GM23338 (cell line): ENCODE data around the gene TMEM87B. TPM values are rescaled to one million over a fixed set of nuclear protein-coding genes. Genes with fewer than 3 reads are reported as not detected.

Source experiments
- ATAC-seq: fragments of 200-7000 bp; cut with Tn5 transposase; 3 replicates; pipeline ENCODE4 v1.9.1; 2020
- DNase-seq: peaks from one replicate; pipeline ENCODE4 v3.0.0-alpha.2; 2015; ENCODE audit warnings: low spot score
- H2AFZ ChIP-seq: fragments of 200-600 bp; sonication (generic); 2 replicates; pipeline ENCODE4 v1.8.0; 2016; ENCODE audit warnings: antibody characterized with exemption, mild to moderate bottlenecking, moderate library complexity
- H3F3A ChIP-seq: fragments of 200-600 bp; sonication (generic); replicated peaks from 2 replicates; pipeline ENCODE4 v1.8.0; 2017; ENCODE audit warnings: antibody characterized with exemption, mixed run types, low read depth
- H3K27ac ChIP-seq: fragments of 200-600 bp; sonication (generic); 2 replicates; pipeline ENCODE4 v1.6.1; 2016; ENCODE audit warnings: low read depth
- H3K27me3 ChIP-seq: fragments of 200-600 bp; sonication (generic); 2 replicates; pipeline ENCODE4 v1.8.0; 2016; ENCODE audit warnings: mild to moderate bottlenecking, mixed run types, moderate library complexity; ENCODE audit not compliant: insufficient read depth
- H3K36me3 ChIP-seq: fragments of 200-600 bp; sonication (generic); 2 replicates; pipeline ENCODE4 v1.8.0; 2016; ENCODE audit warnings: mild to moderate bottlenecking; ENCODE audit not compliant: insufficient read depth
- H3K4me1 ChIP-seq: fragments of 200-600 bp; sonication (generic); 2 replicates; pipeline ENCODE4 v1.8.0; 2016; ENCODE audit warnings: mild to moderate bottlenecking, moderate library complexity; ENCODE audit not compliant: insufficient read depth
- H3K4me2 ChIP-seq: fragments of 200-600 bp; sonication (generic); 2 replicates; pipeline ENCODE4 v1.7.1; 2017; ENCODE audit warnings: mixed run types
- H3K4me3 ChIP-seq: fragments of 200-600 bp; sonication (generic); 2 replicates; pipeline ENCODE4 v1.6.1; 2016; ENCODE audit warnings: mixed run types
- H3K79me2 ChIP-seq: fragments of 200-600 bp; sonication (generic); replicated peaks from 2 replicates; pipeline ENCODE4 v1.8.0; 2017; ENCODE audit warnings: mild to moderate bottlenecking; ENCODE audit not compliant: insufficient read depth
- H3K9me2 ChIP-seq: fragments of 200-600 bp; sonication (generic); 2 replicates; pipeline ENCODE4 v1.8.0; 2017; ENCODE audit not compliant: insufficient read depth
- H4K20me1 ChIP-seq: fragments of 200-600 bp; sonication (generic); replicated peaks from 2 replicates; pipeline ENCODE4 v1.8.0; 2017; ENCODE audit warnings: mild to moderate bottlenecking; ENCODE audit not compliant: insufficient read depth
- H3K27ac Mint-ChIP-seq: 2 replicates; pipeline ENCODE4 v1.8.0; 2020; ENCODE audit warnings: inconsistent platforms, mild to moderate bottlenecking, moderate library complexity, mixed read lengths
- H3K27me3 Mint-ChIP-seq: 3 replicates; pipeline ENCODE4 v1.8.0; 2022; ENCODE audit warnings: low read depth, mild to moderate bottlenecking, moderate library complexity, mixed read lengths, inconsistent platforms; ENCODE audit not compliant: insufficient read depth, poor library complexity
- H3K36me3 Mint-ChIP-seq: 3 replicates; pipeline ENCODE4 v1.8.0; 2021; ENCODE audit warnings: low read depth, mild to moderate bottlenecking, inconsistent platforms, moderate library complexity, mixed read lengths
- H3K4me1 Mint-ChIP-seq: 3 replicates; pipeline ENCODE4 v1.8.0; 2020; ENCODE audit warnings: mild to moderate bottlenecking, inconsistent platforms, mixed read lengths
- H3K4me3 Mint-ChIP-seq: 3 replicates; pipeline ENCODE4 v1.8.0; 2021; ENCODE audit warnings: moderate library complexity, mild to moderate bottlenecking, inconsistent platforms, mixed read lengths
- H3K9me3 Mint-ChIP-seq: 3 replicates; pipeline ENCODE4 v1.8.0; 2020; ENCODE audit warnings: moderate library complexity, mild to moderate bottlenecking, inconsistent platforms, mixed read lengths
- CREB1 ChIP-seq: fragments of 250-450 bp; sonication (Bioruptor Pico); IDR thresholded peaks from 2 replicates; pipeline ENCODE4 v1.5.0; 2020; ENCODE audit warnings: low read depth, mild to moderate bottlenecking, moderate library complexity
- EZH2 ChIP-seq: fragments of 200-600 bp; sonication (generic); IDR thresholded peaks from one replicate; pipeline ENCODE4 v1.8.0; 2017; ENCODE audit warnings: antibody characterized with exemption, mild to moderate bottlenecking, low read depth; ENCODE audit not compliant: unreplicated experiment
- EZH2phosphoT487 ChIP-seq: fragments of 200-600 bp; sonication (generic); IDR thresholded peaks from one replicate; pipeline ENCODE4 v1.8.1; 2018; ENCODE audit warnings: antibody characterized with exemption; ENCODE audit not compliant: unreplicated experiment
- JUNB ChIP-seq: IDR thresholded peaks from one replicate; pipeline ENCODE4 v1.6.1; 2016; ENCODE audit warnings: antibody characterized with exemption; ENCODE audit not compliant: unreplicated experiment
- NANOG ChIP-seq: IDR thresholded peaks from 2 replicates; pipeline ENCODE4 v1.6.1; 2016; ENCODE audit warnings: antibody characterized with exemption, borderline replicate concordance
- STAT1 ChIP-seq: IDR thresholded peaks from one replicate; pipeline ENCODE4 v1.6.1; 2016; ENCODE audit warnings: antibody characterized with exemption; ENCODE audit not compliant: unreplicated experiment
- ZNF114 ChIP-seq: fragments of 250-450 bp; sonication (Bioruptor Pico); IDR thresholded peaks from 2 replicates; pipeline ENCODE4 v1.5.0; 2020; ENCODE audit warnings: mild to moderate bottlenecking, moderate library complexity
- ZNF331 ChIP-seq: fragments of 250-450 bp; sonication (Bioruptor Pico); IDR thresholded peaks from 2 replicates; pipeline ENCODE4 v1.5.0; 2020; ENCODE audit warnings: low read depth, mild to moderate bottlenecking, moderate library complexity
- polyA plus RNA-seq: library from polyadenylated mRNA; unstranded; fragments of >200 nt; fragmentation: Nextera tagmentation; extraction: Ambion mirVana; gene quantifications from 2 replicates; pipeline ENCODE4 v1.2.1, GENCODE V29; 2016
- total RNA-seq: library from RNA; depleted of rRNA; stranded (reverse); fragments of >200 nt; shearing (Covaris generic); gene quantifications from 2 replicates; pipeline ENCODE4 v1.2.3, GENCODE V29; 2014
- TF ChIP-seq, protein P1 (sequence below), 2 experiments: fragments of 200-600 bp in 1 of 2; sonication (generic) in 1 of 2; conservative IDR thresholded peaks; 2 replicates each; pipeline versions ENCODE4 v1.5.1 to v1.6.1; 2016 to 2017; ENCODE audit warnings: antibody characterized with exemption in 2 of 2, low read depth in 2 of 2, mild to moderate bottlenecking in 2 of 2, moderate library complexity in 1 of 2
- TF ChIP-seq, protein P2 (sequence below): IDR thresholded peaks from 2 replicates; pipeline ENCODE4 v1.6.1; 2016; ENCODE audit warnings: antibody characterized with exemption
- TF ChIP-seq, protein P3 (sequence below): IDR thresholded peaks from one replicate; pipeline ENCODE4 v1.6.1; 2018; ENCODE audit warnings: antibody characterized with exemption; ENCODE audit not compliant: unreplicated experiment
- TF ChIP-seq, protein P4 (sequence below): fragments of 250-450 bp; sonication (Bioruptor Pico); IDR thresholded peaks from 2 replicates; pipeline ENCODE4 v1.5.0; 2020; ENCODE audit warnings: mild to moderate bottlenecking, moderate library complexity

TMEM87B gene
- total and polyA plus RNA-seq, 2 experiments from 2014 or later: 7.0 to 15.4 TPM

DNA sequence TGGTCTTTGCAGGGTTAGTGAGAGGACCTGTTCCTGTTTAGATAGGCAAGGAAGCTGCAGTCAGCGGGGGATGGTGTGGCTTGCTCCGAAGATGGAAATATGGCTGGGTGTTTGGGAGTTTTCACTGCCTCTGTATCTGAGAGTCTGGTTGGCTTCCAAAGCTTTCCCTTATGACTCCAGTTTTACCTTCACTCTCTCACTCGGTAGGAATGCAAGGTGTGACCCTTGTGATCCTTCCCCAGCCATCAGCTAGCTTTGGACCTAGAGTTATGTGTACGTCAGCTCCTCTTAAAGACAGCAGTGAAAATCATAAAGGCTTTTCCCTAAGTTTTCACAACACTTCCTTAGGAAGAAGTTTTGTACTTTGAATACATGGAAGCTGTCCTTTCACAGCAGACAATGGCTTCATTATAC is 35.5 kb upstream of the TMEM87B start:
- Mint-ChIP-seq H3K9me3 (no peaks in the 10 kb centered on the region), H3K36me3 (peaks cover 8% of the 10 kb centered on the region; the same call in 2 of the 3 replicates)

More for the DNA sequence above, 35.5 kb upstream of the TMEM87B start:
- Histone ChIP-seq H3K4me3 (no peak overlapping the region), H3K4me2 (no peak overlapping the region), H3K36me3 (no peaks in the 10 kb centered on the region), H3K27ac (no peak overlapping the region), H3F3A (no peaks in the 10 kb centered on the region), H3K4me1 (no peaks in the 10 kb centered on the region), H3K27me3 (no peaks in the 10 kb centered on the region), H3K9me2 (no peaks in the 10 kb centered on the region), H4K20me1 (no peaks in the 10 kb centered on the region), H2AFZ (no peak overlapping the region), H3K79me2 (no peaks in the 10 kb centered on the region)
- H3K27me3 Mint-ChIP-seq: no peaks in the 10 kb centered on the region
- no peak overlapping the region for H3K4me3 Mint-ChIP-seq
- TF ChIP-seq CREB1 (CRISPR knock-in tag) (no peak), STAT1 (no peak), NANOG (no peak), ZNF331 (CRISPR knock-in tag) (no peak), ZNF114 (CRISPR knock-in tag) (no peak), EZH2phosphoT487 (no peak), EZH2 (no peak), JUNB (no peak)
- TF ChIP-seq, protein P1, sequence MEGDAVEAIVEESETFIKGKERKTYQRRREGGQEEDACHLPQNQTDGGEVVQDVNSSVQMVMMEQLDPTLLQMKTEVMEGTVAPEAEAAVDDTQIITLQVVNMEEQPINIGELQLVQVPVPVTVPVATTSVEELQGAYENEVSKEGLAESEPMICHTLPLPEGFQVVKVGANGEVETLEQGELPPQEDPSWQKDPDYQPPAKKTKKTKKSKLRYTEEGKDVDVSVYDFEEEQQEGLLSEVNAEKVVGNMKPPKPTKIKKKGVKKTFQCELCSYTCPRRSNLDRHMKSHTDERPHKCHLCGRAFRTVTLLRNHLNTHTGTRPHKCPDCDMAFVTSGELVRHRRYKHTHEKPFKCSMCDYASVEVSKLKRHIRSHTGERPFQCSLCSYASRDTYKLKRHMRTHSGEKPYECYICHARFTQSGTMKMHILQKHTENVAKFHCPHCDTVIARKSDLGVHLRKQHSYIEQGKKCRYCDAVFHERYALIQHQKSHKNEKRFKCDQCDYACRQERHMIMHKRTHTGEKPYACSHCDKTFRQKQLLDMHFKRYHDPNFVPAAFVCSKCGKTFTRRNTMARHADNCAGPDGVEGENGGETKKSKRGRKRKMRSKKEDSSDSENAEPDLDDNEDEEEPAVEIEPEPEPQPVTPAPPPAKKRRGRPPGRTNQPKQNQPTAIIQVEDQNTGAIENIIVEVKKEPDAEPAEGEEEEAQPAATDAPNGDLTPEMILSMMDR (conservative IDR thresholded peaks at IDR 0.05; ENCODE audit: low read depth in 2 of 2): no peak
- TF ChIP-seq, protein P2, sequence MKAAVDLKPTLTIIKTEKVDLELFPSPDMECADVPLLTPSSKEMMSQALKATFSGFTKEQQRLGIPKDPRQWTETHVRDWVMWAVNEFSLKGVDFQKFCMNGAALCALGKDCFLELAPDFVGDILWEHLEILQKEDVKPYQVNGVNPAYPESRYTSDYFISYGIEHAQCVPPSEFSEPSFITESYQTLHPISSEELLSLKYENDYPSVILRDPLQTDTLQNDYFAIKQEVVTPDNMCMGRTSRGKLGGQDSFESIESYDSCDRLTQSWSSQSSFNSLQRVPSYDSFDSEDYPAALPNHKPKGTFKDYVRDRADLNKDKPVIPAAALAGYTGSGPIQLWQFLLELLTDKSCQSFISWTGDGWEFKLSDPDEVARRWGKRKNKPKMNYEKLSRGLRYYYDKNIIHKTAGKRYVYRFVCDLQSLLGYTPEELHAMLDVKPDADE: no peak
- TF ChIP-seq, protein P3, sequence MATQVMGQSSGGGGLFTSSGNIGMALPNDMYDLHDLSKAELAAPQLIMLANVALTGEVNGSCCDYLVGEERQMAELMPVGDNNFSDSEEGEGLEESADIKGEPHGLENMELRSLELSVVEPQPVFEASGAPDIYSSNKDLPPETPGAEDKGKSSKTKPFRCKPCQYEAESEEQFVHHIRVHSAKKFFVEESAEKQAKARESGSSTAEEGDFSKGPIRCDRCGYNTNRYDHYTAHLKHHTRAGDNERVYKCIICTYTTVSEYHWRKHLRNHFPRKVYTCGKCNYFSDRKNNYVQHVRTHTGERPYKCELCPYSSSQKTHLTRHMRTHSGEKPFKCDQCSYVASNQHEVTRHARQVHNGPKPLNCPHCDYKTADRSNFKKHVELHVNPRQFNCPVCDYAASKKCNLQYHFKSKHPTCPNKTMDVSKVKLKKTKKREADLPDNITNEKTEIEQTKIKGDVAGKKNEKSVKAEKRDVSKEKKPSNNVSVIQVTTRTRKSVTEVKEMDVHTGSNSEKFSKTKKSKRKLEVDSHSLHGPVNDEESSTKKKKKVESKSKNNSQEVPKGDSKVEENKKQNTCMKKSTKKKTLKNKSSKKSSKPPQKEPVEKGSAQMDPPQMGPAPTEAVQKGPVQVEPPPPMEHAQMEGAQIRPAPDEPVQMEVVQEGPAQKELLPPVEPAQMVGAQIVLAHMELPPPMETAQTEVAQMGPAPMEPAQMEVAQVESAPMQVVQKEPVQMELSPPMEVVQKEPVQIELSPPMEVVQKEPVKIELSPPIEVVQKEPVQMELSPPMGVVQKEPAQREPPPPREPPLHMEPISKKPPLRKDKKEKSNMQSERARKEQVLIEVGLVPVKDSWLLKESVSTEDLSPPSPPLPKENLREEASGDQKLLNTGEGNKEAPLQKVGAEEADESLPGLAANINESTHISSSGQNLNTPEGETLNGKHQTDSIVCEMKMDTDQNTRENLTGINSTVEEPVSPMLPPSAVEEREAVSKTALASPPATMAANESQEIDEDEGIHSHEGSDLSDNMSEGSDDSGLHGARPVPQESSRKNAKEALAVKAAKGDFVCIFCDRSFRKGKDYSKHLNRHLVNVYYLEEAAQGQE: no peak
- TF ChIP-seq, protein P4, sequence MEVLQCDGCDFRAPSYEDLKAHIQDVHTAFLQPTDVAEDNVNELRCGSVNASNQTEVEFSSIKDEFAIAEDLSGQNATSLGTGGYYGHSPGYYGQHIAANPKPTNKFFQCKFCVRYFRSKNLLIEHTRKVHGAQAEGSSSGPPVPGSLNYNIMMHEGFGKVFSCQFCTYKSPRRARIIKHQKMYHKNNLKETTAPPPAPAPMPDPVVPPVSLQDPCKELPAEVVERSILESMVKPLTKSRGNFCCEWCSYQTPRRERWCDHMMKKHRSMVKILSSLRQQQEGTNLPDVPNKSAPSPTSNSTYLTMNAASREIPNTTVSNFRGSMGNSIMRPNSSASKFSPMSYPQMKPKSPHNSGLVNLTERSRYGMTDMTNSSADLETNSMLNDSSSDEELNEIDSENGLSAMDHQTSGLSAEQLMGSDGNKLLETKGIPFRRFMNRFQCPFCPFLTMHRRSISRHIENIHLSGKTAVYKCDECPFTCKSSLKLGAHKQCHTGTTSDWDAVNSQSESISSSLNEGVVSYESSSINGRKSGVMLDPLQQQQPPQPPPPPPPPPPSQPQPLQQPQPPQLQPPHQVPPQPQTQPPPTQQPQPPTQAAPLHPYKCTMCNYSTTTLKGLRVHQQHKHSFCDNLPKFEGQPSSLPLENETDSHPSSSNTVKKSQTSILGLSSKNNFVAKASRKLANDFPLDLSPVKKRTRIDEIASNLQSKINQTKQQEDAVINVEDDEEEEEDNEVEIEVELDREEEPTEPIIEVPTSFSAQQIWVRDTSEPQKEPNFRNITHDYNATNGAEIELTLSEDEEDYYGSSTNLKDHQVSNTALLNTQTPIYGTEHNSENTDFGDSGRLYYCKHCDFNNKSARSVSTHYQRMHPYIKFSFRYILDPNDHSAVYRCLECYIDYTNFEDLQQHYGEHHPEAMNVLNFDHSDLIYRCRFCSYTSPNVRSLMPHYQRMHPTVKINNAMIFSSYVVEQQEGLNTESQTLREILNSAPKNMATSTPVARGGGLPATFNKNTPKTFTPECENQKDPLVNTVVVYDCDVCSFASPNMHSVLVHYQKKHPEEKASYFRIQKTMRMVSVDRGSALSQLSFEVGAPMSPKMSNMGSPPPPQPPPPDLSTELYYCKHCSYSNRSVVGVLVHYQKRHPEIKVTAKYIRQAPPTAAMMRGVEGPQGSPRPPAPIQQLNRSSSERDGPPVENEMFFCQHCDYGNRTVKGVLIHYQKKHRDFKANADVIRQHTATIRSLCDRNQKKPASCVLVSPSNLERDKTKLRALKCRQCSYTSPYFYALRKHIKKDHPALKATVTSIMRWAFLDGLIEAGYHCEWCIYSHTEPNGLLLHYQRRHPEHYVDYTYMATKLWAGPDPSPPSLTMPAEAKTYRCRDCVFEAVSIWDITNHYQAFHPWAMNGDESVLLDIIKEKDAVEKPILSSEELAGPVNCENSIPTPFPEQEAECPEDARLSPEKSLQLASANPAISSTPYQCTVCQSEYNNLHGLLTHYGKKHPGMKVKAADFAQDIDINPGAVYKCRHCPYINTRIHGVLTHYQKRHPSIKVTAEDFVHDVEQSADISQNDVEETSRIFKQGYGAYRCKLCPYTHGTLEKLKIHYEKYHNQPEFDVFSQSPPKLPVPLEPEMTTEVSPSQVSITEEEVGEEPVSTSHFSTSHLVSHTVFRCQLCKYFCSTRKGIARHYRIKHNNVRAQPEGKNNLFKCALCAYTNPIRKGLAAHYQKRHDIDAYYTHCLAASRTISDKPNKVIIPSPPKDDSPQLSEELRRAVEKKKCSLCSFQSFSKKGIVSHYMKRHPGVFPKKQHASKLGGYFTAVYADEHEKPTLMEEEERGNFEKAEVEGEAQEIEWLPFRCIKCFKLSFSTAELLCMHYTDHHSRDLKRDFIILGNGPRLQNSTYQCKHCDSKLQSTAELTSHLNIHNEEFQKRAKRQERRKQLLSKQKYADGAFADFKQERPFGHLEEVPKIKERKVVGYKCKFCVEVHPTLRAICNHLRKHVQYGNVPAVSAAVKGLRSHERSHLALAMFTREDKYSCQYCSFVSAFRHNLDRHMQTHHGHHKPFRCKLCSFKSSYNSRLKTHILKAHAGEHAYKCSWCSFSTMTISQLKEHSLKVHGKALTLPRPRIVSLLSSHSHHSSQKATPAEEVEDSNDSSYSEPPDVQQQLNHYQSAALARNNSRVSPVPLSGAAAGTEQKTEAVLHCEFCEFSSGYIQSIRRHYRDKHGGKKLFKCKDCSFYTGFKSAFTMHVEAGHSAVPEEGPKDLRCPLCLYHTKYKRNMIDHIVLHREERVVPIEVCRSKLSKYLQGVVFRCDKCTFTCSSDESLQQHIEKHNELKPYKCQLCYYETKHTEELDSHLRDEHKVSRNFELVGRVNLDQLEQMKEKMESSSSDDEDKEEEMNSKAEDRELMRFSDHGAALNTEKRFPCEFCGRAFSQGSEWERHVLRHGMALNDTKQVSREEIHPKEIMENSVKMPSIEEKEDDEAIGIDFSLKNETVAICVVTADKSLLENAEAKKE: no peak
- ATAC-seq (no peak; the same call in 2 of the 3 replicates), DNase-seq (no peak)
- peaks cover 11% of the 10 kb centered on the region; the same call in 2 of the 3 replicates for H3K4me1 Mint-ChIP-seq
- H3K27ac Mint-ChIP-seq: no peak overlapping the region
